ENCODE results near the gene LAMB4.

DNA sequence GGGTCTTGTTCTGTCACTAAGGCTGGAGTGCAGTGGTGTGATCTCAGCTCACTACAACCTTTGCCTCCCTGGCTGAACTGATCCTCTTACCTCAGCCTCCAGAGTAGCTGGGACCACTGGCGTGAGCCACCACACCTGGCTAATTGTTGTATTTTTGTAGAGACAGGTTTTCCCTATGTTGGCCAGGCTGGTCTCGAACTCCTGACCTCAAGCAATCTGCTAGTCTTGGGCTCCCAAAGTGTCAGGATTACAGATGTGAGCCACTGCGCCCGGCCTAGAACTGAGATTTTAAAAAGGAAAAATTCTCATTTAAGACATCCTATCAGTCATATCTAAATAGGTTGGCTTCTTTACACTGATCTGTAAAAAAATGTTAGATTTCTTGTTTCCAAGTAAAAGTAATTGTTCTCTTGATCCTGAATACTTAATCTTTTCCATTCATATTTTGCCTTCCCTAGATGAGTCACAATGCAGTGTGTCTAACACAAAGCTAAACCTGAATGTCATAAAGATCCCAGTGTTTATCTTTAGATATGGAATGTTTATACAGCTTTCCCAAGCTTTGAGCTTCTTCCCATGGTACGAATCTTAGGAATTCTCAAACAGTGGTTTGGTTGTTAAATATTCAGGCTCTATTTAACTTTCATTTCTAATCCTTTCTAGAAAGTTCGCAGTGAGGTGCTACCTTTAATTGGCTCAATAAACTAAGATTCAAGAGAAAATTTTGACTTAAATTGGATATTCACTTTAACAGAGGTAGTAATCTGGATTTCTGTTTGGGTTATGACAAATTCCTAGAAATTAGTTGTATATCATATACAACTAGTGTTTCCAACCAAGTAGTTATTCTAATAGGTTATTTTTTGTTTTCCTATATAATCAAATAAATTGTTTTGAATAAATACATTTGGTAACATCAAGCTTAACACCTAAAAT is 115.1 kb downstream of the LAMB4 start:
- TF ChIP-seq, protein P1, sequence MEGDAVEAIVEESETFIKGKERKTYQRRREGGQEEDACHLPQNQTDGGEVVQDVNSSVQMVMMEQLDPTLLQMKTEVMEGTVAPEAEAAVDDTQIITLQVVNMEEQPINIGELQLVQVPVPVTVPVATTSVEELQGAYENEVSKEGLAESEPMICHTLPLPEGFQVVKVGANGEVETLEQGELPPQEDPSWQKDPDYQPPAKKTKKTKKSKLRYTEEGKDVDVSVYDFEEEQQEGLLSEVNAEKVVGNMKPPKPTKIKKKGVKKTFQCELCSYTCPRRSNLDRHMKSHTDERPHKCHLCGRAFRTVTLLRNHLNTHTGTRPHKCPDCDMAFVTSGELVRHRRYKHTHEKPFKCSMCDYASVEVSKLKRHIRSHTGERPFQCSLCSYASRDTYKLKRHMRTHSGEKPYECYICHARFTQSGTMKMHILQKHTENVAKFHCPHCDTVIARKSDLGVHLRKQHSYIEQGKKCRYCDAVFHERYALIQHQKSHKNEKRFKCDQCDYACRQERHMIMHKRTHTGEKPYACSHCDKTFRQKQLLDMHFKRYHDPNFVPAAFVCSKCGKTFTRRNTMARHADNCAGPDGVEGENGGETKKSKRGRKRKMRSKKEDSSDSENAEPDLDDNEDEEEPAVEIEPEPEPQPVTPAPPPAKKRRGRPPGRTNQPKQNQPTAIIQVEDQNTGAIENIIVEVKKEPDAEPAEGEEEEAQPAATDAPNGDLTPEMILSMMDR (IDR thresholded peaks at IDR 0.05), result no peak
- no peak for TF ChIP-seq POLR2A (IDR thresholded peaks at IDR 0.05)
